SKM-1 (cell line): Measurements from ENCODE around the gene CEP131.
"Not testable (repeated sequence)": the region's sequence is repeated elsewhere in the genome, so short reads cannot be mapped to it uniquely, and the experiment has no call there.

Experiments used
- DNase-seq: peaks from one replicate; lab custom pipeline; 2025; ENCODE audit not compliant: unreplicated experiment; lab: John Stamatoyannopoulos, UW

CEP131 gene

GRCh38 chr17:81228834-81229665 lies 6.3 kb upstream of the CEP131 start:
- no peak for DNase-seq

- DNase-seq: no peak
Measured at GRCh38 chr17:81228420-81228819, 5.7 kb upstream of the CEP131 start.

GRCh38 chr17:81227630-81228029 lies 4.9 kb upstream of the CEP131 start:
- DNase-seq: not testable (repeated sequence)

- no peak for DNase-seq
Measured at GRCh38 chr17:81223762-81224130, 981 bp upstream of the CEP131 start.

GRCh38 chr17:81222620-81222905 lies 202 bp downstream of the CEP131 start:
- no peak for DNase-seq

GRCh38 chr17:81221842-81222619 lies 734 bp downstream of the CEP131 start:
- DNase-seq: no peak

- DNase-seq: no peak
Measured at GRCh38 chr17:81221371-81221841, 1.4 kb downstream of the CEP131 start.

GRCh38 chr17:81219476-81220180 lies 3.1 kb downstream of the CEP131 start:
- DNase-seq: no peak

GRCh38 chr17:81218991-81219390 lies 3.8 kb downstream of the CEP131 start:
- DNase-seq: no peak

GRCh38 chr17:81218459-81218858 lies 4.3 kb downstream of the CEP131 start:
- DNase-seq: no peak

- no peak for DNase-seq
Measured at GRCh38 chr17:81217491-81217890, 5.3 kb downstream of the CEP131 start.

- no peak for DNase-seq
Measured at GRCh38 chr17:81213978-81214377, 8.8 kb downstream of the CEP131 start.

- DNase-seq: no peak
Measured at GRCh38 chr17:81212365-81212764, 10.4 kb downstream of the CEP131 start.

GRCh38 chr17:81210868-81211267 lies 11.9 kb downstream of the CEP131 start:
- no peak for DNase-seq

GRCh38 chr17:81210466-81210865 lies 12.3 kb downstream of the CEP131 start:
- DNase-seq: no peak

GRCh38 chr17:81209141-81209540 lies 13.6 kb downstream of the CEP131 start:
- DNase-seq: no peak

GRCh38 chr17:81208651-81209050 lies 14.1 kb downstream of the CEP131 start:
- no peak for DNase-seq

- DNase-seq: no peak
Measured at GRCh38 chr17:81207610-81208581, 14.9 kb downstream of the CEP131 start.

GRCh38 chr17:81206657-81207056 lies 16.1 kb downstream of the CEP131 start:
- DNase-seq: no peak

GRCh38 chr17:81206166-81206565 lies 16.6 kb downstream of the CEP131 start:
- no peak for DNase-seq

- DNase-seq: no peak
Measured at GRCh38 chr17:81204578-81204977, 18.2 kb downstream of the CEP131 start.
